IMR-90 (cell line): ENCODE results near the gene EIF4H. TPM values are rescaled to one million over a fixed set of nuclear protein-coding genes. Genes with fewer than 3 reads are reported as not detected.

Experiments used
- ATAC-seq: fragments of 200-7000 bp; cut with Tn5 transposase; 2 replicates; pipeline ENCODE4 v1.9.1; 2020; ENCODE audit warnings: low read depth, mild to moderate bottlenecking, moderate library complexity
- BruUV-seq: library from RNA; stranded (reverse); fragments of 400-500 nt; replicated peaks from 2 replicates; lab custom pipeline; 2021; lab: Mats Ljungman, UMichigan
- CTCF ChIA-PET: fragments of 300-600 bp; formaldehyde crosslinking; extraction: SDS; loops from one replicate; lab custom pipeline; 2021; ENCODE audit warnings: antibody characterized with exemption; lab: Yijun Ruan, JAX
- POLR2A ChIA-PET: fragments of 300-600 bp; sonication (Branson Sonifier 250); formaldehyde crosslinking; loops from one replicate; lab custom pipeline; 2022; ENCODE audit warnings: antibody characterized with exemption; ENCODE audit not compliant: unreplicated experiment; lab: Charles Lee
- DNase-seq: peaks from one replicate; pipeline ENCODE4 v3.0.0; 2013
- H2AFZ ChIP-seq: replicated peaks from 2 replicates; pipeline ENCODE3; 2013; ENCODE audit warnings: low read length, mild to moderate bottlenecking; ENCODE audit not compliant: poor library complexity
- H2AK5ac ChIP-seq: 2 replicates; pipeline ENCODE4 v1.6.1; 2013; ENCODE audit warnings: low read depth, low read length, inconsistent platforms
- H2AK9ac ChIP-seq: replicated peaks from 2 replicates; pipeline ENCODE3; 2013; ENCODE audit warnings: mild to moderate bottlenecking, low read depth, low read length, moderate library complexity; ENCODE audit not compliant: poor library complexity
- H2BK120ac ChIP-seq: 2 replicates; pipeline ENCODE4 v1.6.1; 2013; ENCODE audit warnings: low read depth, low read length, inconsistent platforms
- H2BK15ac ChIP-seq: 3 replicates; pipeline ENCODE4 v1.6.1; 2013; ENCODE audit warnings: low read depth, low read length, inconsistent platforms
- H2BK20ac ChIP-seq: 2 replicates; pipeline ENCODE4 v1.6.1; 2013; ENCODE audit warnings: low read depth, mild to moderate bottlenecking, inconsistent platforms, low read length, moderate library complexity
- H2BK5ac ChIP-seq: 2 replicates; pipeline ENCODE4 v1.6.1; 2013; ENCODE audit warnings: mild to moderate bottlenecking, low read depth, low read length, inconsistent platforms; ENCODE audit not compliant: poor library complexity, severe bottlenecking
- H3K14ac ChIP-seq: replicated peaks from 2 replicates; pipeline ENCODE4 v1.6.1; 2013; ENCODE audit warnings: low read depth, low read length, inconsistent platforms
- H3K18ac ChIP-seq: 2 replicates; pipeline ENCODE4 v1.6.1; 2013; ENCODE audit warnings: low read depth, low read length, control low read depth
- H3K23ac ChIP-seq: 2 replicates; pipeline ENCODE4 v1.6.1; 2013; ENCODE audit warnings: low read depth, low read length, inconsistent platforms
- H3K27ac ChIP-seq: 2 replicates; pipeline ENCODE4 v1.5.1; 2013; ENCODE audit warnings: mild to moderate bottlenecking, control low read depth, low read length; ENCODE audit not compliant: insufficient read depth
- H3K27me3 ChIP-seq: 2 replicates; pipeline ENCODE4 v1.6.1; 2013; ENCODE audit warnings: low read length; ENCODE audit not compliant: control insufficient read depth, insufficient read depth
- H3K36me3 ChIP-seq: 2 replicates; pipeline ENCODE4 v1.6.1; 2013; ENCODE audit warnings: low read length, mixed read lengths; ENCODE audit not compliant: control insufficient read depth, insufficient read depth
- H3K4ac ChIP-seq: 2 replicates; pipeline ENCODE4 v1.6.1; 2013; ENCODE audit warnings: low read depth, low read length, inconsistent platforms
- H3K4me1 ChIP-seq: 2 replicates; pipeline ENCODE4 v1.6.1; 2013; ENCODE audit warnings: low read length, mixed read lengths; ENCODE audit not compliant: control insufficient read depth, insufficient read depth
- H3K4me2 ChIP-seq: 2 replicates; pipeline ENCODE4 v1.6.1; 2013; ENCODE audit warnings: low read depth, mild to moderate bottlenecking, control low read depth, low read length, moderate library complexity
- H3K4me3 ChIP-seq: 2 replicates; pipeline ENCODE4 v1.5.1; 2013; ENCODE audit warnings: low read depth, mild to moderate bottlenecking, control low read depth, low read length, moderate library complexity; ENCODE audit not compliant: insufficient read depth
- H3K56ac ChIP-seq: 2 replicates; pipeline ENCODE4 v1.6.1; 2013; ENCODE audit warnings: low read length, inconsistent platforms; ENCODE audit not compliant: insufficient read depth; ENCODE audit errors: extremely low read depth
- H3K79me1 ChIP-seq, 2 experiments: 2 replicates each; pipeline ENCODE4 v1.6.1; 2013; ENCODE audit warnings: low read length in 2 of 2, inconsistent platforms in 1 of 2, low read depth in 1 of 2
- H3K9ac ChIP-seq: 2 replicates; pipeline ENCODE4 v1.6.1; 2013; ENCODE audit warnings: low read depth, low read length, control low read depth
- H3K9me1 ChIP-seq: 2 replicates; pipeline ENCODE4 v1.6.1; 2013; ENCODE audit warnings: low read length, inconsistent platforms; ENCODE audit not compliant: insufficient read depth
- H3K9me3 ChIP-seq: 2 replicates; pipeline ENCODE4 v1.6.1; 2013; ENCODE audit warnings: low read length; ENCODE audit not compliant: control insufficient read depth, insufficient read depth
- H4K20me1 ChIP-seq: 2 replicates; pipeline ENCODE4 v1.6.1; 2013; ENCODE audit warnings: low read length, inconsistent platforms; ENCODE audit not compliant: insufficient read depth
- H4K5ac ChIP-seq: 2 replicates; pipeline ENCODE4 v1.6.1; 2013; ENCODE audit warnings: mild to moderate bottlenecking, low read depth, low read length, control low read depth
- H4K8ac ChIP-seq, 2 experiments: 2 replicates each; pipeline ENCODE4 v1.6.1; 2013; ENCODE audit warnings: low read depth in 2 of 2, low read length in 2 of 2, control low read depth in 1 of 2, inconsistent platforms in 1 of 2
- H4K91ac ChIP-seq: 2 replicates; pipeline ENCODE4 v1.6.1; 2013; ENCODE audit warnings: low read depth, low read length, inconsistent platforms; ENCODE audit not compliant: insufficient read depth
- BHLHE40 ChIP-seq: fragments of 150-350 bp; IDR thresholded peaks from 2 replicates; pipeline ENCODE4 v1.6.1; 2016; ENCODE audit warnings: mild to moderate bottlenecking, low read depth, low read length
- CEBPB ChIP-seq: IDR thresholded peaks from 2 replicates; pipeline ENCODE4 v1.6.1; 2012; ENCODE audit warnings: low read depth, low read length, improper control_type of control experiment
- CHD1 ChIP-seq: IDR thresholded peaks from 2 replicates; pipeline ENCODE4 v1.6.1; 2012; ENCODE audit warnings: low read depth, low read length, improper control_type of control experiment
- CTCF ChIP-seq: conservative IDR thresholded peaks from 2 replicates; pipeline ENCODE4 v1.5.1; 2012; ENCODE audit warnings: mild to moderate bottlenecking, low read depth, low read length, improper control_type of control experiment
- ELK1 ChIP-seq: fragments of 150-350 bp; IDR thresholded peaks from 2 replicates; pipeline ENCODE4 v1.6.1; 2016; ENCODE audit warnings: low read depth, mild to moderate bottlenecking, low read length, moderate library complexity, borderline replicate concordance
- FOS ChIP-seq: fragments of 150-350 bp; IDR thresholded peaks from 2 replicates; pipeline ENCODE4 v1.6.1; 2016; ENCODE audit warnings: low read depth, low read length
- MAFK ChIP-seq: IDR thresholded peaks from 2 replicates; pipeline ENCODE4 v1.6.1; 2012; ENCODE audit warnings: low read depth, low read length, improper control_type of control experiment
- MAZ ChIP-seq: IDR thresholded peaks from 2 replicates; pipeline ENCODE4 v1.6.1; 2012; ENCODE audit warnings: low read depth, mild to moderate bottlenecking, low read length, improper control_type of control experiment, moderate library complexity, borderline replicate concordance
- MXI1 ChIP-seq: IDR thresholded peaks from 2 replicates; pipeline ENCODE4 v1.6.1; 2012; ENCODE audit warnings: low read depth, mild to moderate bottlenecking, low read length, moderate library complexity, borderline replicate concordance
- NFE2L2 ChIP-seq: fragments of 150-350 bp; IDR thresholded peaks from 2 replicates; pipeline ENCODE4 v1.6.1; 2016; ENCODE audit warnings: low read depth, mild to moderate bottlenecking, low read length
- POLR2A ChIP-seq: IDR thresholded peaks from 2 replicates; pipeline ENCODE4 v1.6.1; 2012; ENCODE audit warnings: mild to moderate bottlenecking, low read depth, low read length
- RAD21 ChIP-seq: IDR thresholded peaks from 2 replicates; pipeline ENCODE4 v1.6.1; 2012; ENCODE audit warnings: low read length, improper control_type of control experiment
- RCOR1 ChIP-seq: IDR thresholded peaks from 2 replicates; pipeline ENCODE4 v1.6.1; 2012; ENCODE audit warnings: mild to moderate bottlenecking, low read length, improper control_type of control experiment; ENCODE audit not compliant: insufficient replicate concordance
- RFX5 ChIP-seq: IDR thresholded peaks from 2 replicates; pipeline ENCODE4 v1.8.0; 2012; ENCODE audit warnings: low read depth, mild to moderate bottlenecking, low read length, moderate library complexity
- SMC3 ChIP-seq: fragments of 150-350 bp; IDR thresholded peaks from 2 replicates; pipeline ENCODE4 v1.6.1; 2016; ENCODE audit warnings: low read depth, mild to moderate bottlenecking, antibody characterized with exemption, low read length, moderate library complexity
- USF2 ChIP-seq: fragments of 150-350 bp; IDR thresholded peaks from 2 replicates; pipeline ENCODE4 v1.6.1; 2017; ENCODE audit warnings: mild to moderate bottlenecking, antibody characterized with exemption, low read length, low read depth
- WGBS, 2 experiments: methylation state at CpG; one replicate each; pipeline versions ENCODE4 v1.1.5 to v1.1.7; 2013; ENCODE audit warnings: missing lambda C conversion rate in 2 of 2; ENCODE audit not compliant: insufficient read length in 1 of 2; ENCODE audit errors: extremely low coverage in 2 of 2; 5-methylcytosine and 5-hydroxymethylcytosine counted together
- dilution Hi-C: fragments of 300-500 bp; cut with HindIII; formaldehyde crosslinking; loops from one replicate; pipeline ENCODE4 v1.14.3; 2018; ENCODE audit warnings: low sequenced_read_pairs; ENCODE audit not compliant: unreplicated experiment
- in situ Hi-C: fragments of 300-500 bp; cut with MboI; formaldehyde crosslinking; loops from 3 replicates; pipeline ENCODE4 v1.14.3; 2019; ENCODE audit warnings: low sequenced_read_pairs, inconsistent platforms, mixed read lengths
- intact Hi-C: fragments of 100-400 bp; cut with micrococcal nuclease; formaldehyde crosslinking; loops from 2 replicates; pipeline ENCODE4 v1.10.0; 2022
- polyA plus RNA-seq, 3 experiments: library from polyadenylated mRNA; depleted of rRNA; stranded (reverse); fragments of >200 nt; gene quantifications; 2 replicates each; pipeline ENCODE4 v1.2.3, GENCODE V29; 2012; ENCODE audit warnings: low replicate concordance in 1 of 3
- total RNA-seq: library from RNA; depleted of rRNA; stranded (reverse); fragments of >200 nt; gene quantifications from 2 replicates; pipeline ENCODE4 v1.2.3, GENCODE V29; 2012

EIF4H gene
- total and polyA plus RNA-seq, 2 of the 4 experiments (the other 2 are of a cell fraction): 241 to 321 TPM

GRCh38 chr7:74134117-74134620 is 40.0 kb upstream of the EIF4H start:
- ChIA-PET POLR2A (no interaction called here), CTCF (no interaction called here)
- H4K5ac ChIP-seq: no peak overlapping the region
- no peaks in the 10 kb centered on the region for H3K36me3 ChIP-seq
- no peak overlapping the region for H2AK9ac ChIP-seq
- H3K9me3 ChIP-seq: no peaks in the 10 kb centered on the region
- no peak overlapping the region for H2BK120ac ChIP-seq
- no peaks in the 10 kb centered on the region for H3K9me1 ChIP-seq
- dilution Hi-C loops: no loop called here
- H2BK20ac ChIP-seq: no peak overlapping the region
- no peak for ATAC-seq
- 94% methylated on average over 4 of the region's 8 CpGs; no CpG with 5 or more reads in 1 of the 2 experiments for WGBS, 2 experiments
- no peak overlapping the region for H2BK5ac ChIP-seq
- H3K27ac ChIP-seq: no peak overlapping the region
- no peak overlapping the region for H4K91ac ChIP-seq
- TF ChIP-seq FOS: no peak
- no peak for TF ChIP-seq CHD1
- no peak for TF ChIP-seq CTCF
- no peak for TF ChIP-seq RCOR1
- no peak for TF ChIP-seq RAD21
- no peak for TF ChIP-seq NFE2L2
- TF ChIP-seq BHLHE40: no peak
- no peak for TF ChIP-seq USF2
- TF ChIP-seq MAFK: no peak
- TF ChIP-seq CEBPB: no peak
- no peak for TF ChIP-seq MXI1
- no peak for TF ChIP-seq SMC3
- TF ChIP-seq RFX5: no peak
- no peak for TF ChIP-seq MAZ
- TF ChIP-seq ELK1: no peak
- TF ChIP-seq POLR2A: no peak
- H2AFZ ChIP-seq: no peak overlapping the region
- H3K4me1 ChIP-seq: no peaks in the 10 kb centered on the region
- no peak overlapping the region for H2AK5ac ChIP-seq
- no peak overlapping the region for H3K23ac ChIP-seq
- no peak overlapping the region for H3K4me3 ChIP-seq
- BruUV-seq: no TSS peak
- in situ Hi-C loops: no loop called here
- H3K27me3 ChIP-seq: no peaks in the 10 kb centered on the region
- H4K20me1 ChIP-seq: no peaks in the 10 kb centered on the region
- no peak overlapping the region for H3K9ac ChIP-seq
- H2BK15ac ChIP-seq: no peak overlapping the region
- no peak overlapping the region for H3K4ac ChIP-seq
- no peak overlapping the region for H3K14ac ChIP-seq
- H3K56ac ChIP-seq: no peak overlapping the region
- no peak overlapping the region for H3K4me2 ChIP-seq
- no peak overlapping the region for H3K18ac ChIP-seq
- intact Hi-C loops: no loop called here
- no peak for DNase-seq
- no peaks in the 10 kb centered on the region for H3K79me1 ChIP-seq
- H4K8ac ChIP-seq: no peak overlapping the region
